GM12878 (cell line): ENCODE data around the gene BRWD1. TPM values are rescaled to one million over a fixed set of nuclear protein-coding genes. Genes with fewer than 3 reads are reported as not detected.

Experiments
- ATAC-seq: fragments of 200-7000 bp; cut with Tn5 transposase; 3 replicates; pipeline ENCODE4 v1.9.1; 2020; ENCODE audit warnings: mild to moderate bottlenecking, moderate library complexity
- BruUV-seq: library from RNA; stranded (reverse); fragments of 400-500 nt; replicated peaks from 2 replicates; lab custom pipeline; 2021; lab: Mats Ljungman, UMichigan
- CTCF ChIA-PET: fragments of 300-600 bp; sonication (Branson Sonifier 250); formaldehyde crosslinking; extraction: SDS; loops from one replicate; lab custom pipeline; 2021; ENCODE audit warnings: inconsistent platforms; lab: Yijun Ruan, JAX
- POLR2A ChIA-PET: fragments of 350-600 bp; formaldehyde crosslinking; extraction: SDS; loops from one replicate; lab custom pipeline; 2021; ENCODE audit warnings: inconsistent platforms; lab: Charles Lee
- RAD21 ChIA-PET: fragments of 300-600 bp; sonication (Branson Sonifier 250); formaldehyde crosslinking; loops from one replicate; lab custom pipeline; 2023; ENCODE audit warnings: antibody characterized with exemption; ENCODE audit not compliant: unreplicated experiment; lab: Charles Lee
- SMC1A ChIA-PET: fragments of 300-600 bp; sonication (Branson Sonifier 250); formaldehyde crosslinking; loops from one replicate; lab custom pipeline; 2023; ENCODE audit not compliant: unreplicated experiment, uncharacterized antibody; lab: Charles Lee
- DNase-seq: peaks from one replicate; pipeline ENCODE4 v3.0.0-alpha.2; 2011; ENCODE audit warnings: low read depth, low spot score
- FAIRE-seq: peaks from 3 replicates; lab custom pipeline; 2011; peaks lifted over from hg19 to GRCh38; lab: Jason Lieb, UNC
- H2AFZ ChIP-seq: 2 replicates; pipeline ENCODE4 v1.6.0; 2011; ENCODE audit warnings: low read depth, low read length, control low read depth; ENCODE audit not compliant: control insufficient read depth
- H3K27ac ChIP-seq: 2 replicates; pipeline ENCODE4 v1.5.1; 2011; ENCODE audit warnings: control low read depth; ENCODE audit not compliant: control insufficient read depth, insufficient read depth
- H3K27me3 ChIP-seq, 2 experiments: replicated peaks in 1 of 2; 2 replicates each; pipeline versions ENCODE4 v1.6.0 to v1.6.1; 2011; ENCODE audit warnings: low read length in 1 of 2; ENCODE audit not compliant: control insufficient read depth in 2 of 2, insufficient read depth in 2 of 2
- H3K36me3 ChIP-seq, 2 experiments: 2 replicates each; pipeline ENCODE4 v1.5.1; 2011; ENCODE audit warnings: low read length in 1 of 2; ENCODE audit not compliant: control insufficient read depth in 2 of 2, insufficient read depth in 2 of 2
- H3K4me1 ChIP-seq: 2 replicates; pipeline ENCODE4 v1.6.1; 2011; ENCODE audit warnings: mild to moderate bottlenecking, low read length, moderate library complexity, mixed read lengths; ENCODE audit not compliant: control insufficient read depth, insufficient read depth
- H3K4me2 ChIP-seq: 2 replicates; pipeline ENCODE4 v1.6.0; 2011; ENCODE audit warnings: control low read depth; ENCODE audit not compliant: control insufficient read depth, insufficient read depth
- H3K4me3 ChIP-seq: fragments of 200-600 bp; sonication (generic); 2 replicates; pipeline ENCODE4 v1.5.1; 2016
- H3K79me2 ChIP-seq: 2 replicates; pipeline ENCODE4 v1.6.0; 2011; ENCODE audit warnings: low read length; ENCODE audit not compliant: control insufficient read depth, insufficient read depth
- H3K9ac ChIP-seq: 2 replicates; pipeline ENCODE4 v1.8.0; 2011; ENCODE audit warnings: low read length, control low read depth, mixed read lengths; ENCODE audit not compliant: control insufficient read depth, insufficient read depth
- H3K9me3 ChIP-seq: replicated peaks from 3 replicates; pipeline ENCODE4 v1.5.1; 2011; ENCODE audit warnings: mild to moderate bottlenecking, low read length; ENCODE audit not compliant: control insufficient read depth, insufficient read depth
- H4K20me1 ChIP-seq: 2 replicates; pipeline ENCODE4 v1.6.0; 2011; ENCODE audit not compliant: control insufficient read depth, insufficient read depth
- IRF3 ChIP-seq: fragments of 450-650 bp; IDR thresholded peaks from 2 replicates; pipeline ENCODE4 v1.6.1; 2014; ENCODE audit warnings: mild to moderate bottlenecking
- MTA3 ChIP-seq: IDR thresholded peaks from 2 replicates; pipeline ENCODE4 v1.6.1; 2012; ENCODE audit warnings: low read length, inconsistent platforms, borderline replicate concordance
- PAX8 ChIP-seq: fragments of 450-650 bp; IDR thresholded peaks from 2 replicates; pipeline ENCODE4 v1.6.1; 2017; ENCODE audit warnings: mild to moderate bottlenecking, moderate library complexity
- POLR2A ChIP-seq: IDR thresholded peaks from 2 replicates; pipeline ENCODE4 v1.6.1; 2011; ENCODE audit warnings: low read depth, mild to moderate bottlenecking, low read length
- RELA ChIP-seq: fragments of 450-650 bp; IDR thresholded peaks from 2 replicates; pipeline ENCODE4 v1.8.0; 2014; ENCODE audit warnings: borderline replicate concordance; ENCODE audit not compliant: partially characterized antibody
- SUZ12 ChIP-seq: fragments of 200-600 bp; sonication (generic); IDR thresholded peaks from one replicate; pipeline ENCODE4 v1.6.1; 2018; ENCODE audit warnings: antibody characterized with exemption, mild to moderate bottlenecking; ENCODE audit not compliant: unreplicated experiment
- ZNF687 ChIP-seq: fragments of 450-650 bp; IDR thresholded peaks from 2 replicates; pipeline ENCODE4 v1.6.1; 2017; ENCODE audit warnings: mild to moderate bottlenecking, moderate library complexity
- WGBS: methylation state at CpG from one replicate; pipeline ENCODE4 v1.1.6; 2016; ENCODE audit warnings: low lambda C conversion rate; ENCODE audit not compliant: insufficient replicate concordance, insufficient coverage; ENCODE audit errors: missing lambda C conversion rate; 5-methylcytosine and 5-hydroxymethylcytosine counted together
- in situ Hi-C: fragments of 300-500 bp; cut with MboI; formaldehyde crosslinking; loops from 9 replicates; pipeline ENCODE4 v1.14.3; 2018; ENCODE audit warnings: mixed read lengths
- intact Hi-C: fragments of 100-400 bp; cut with micrococcal nuclease; formaldehyde crosslinking; loops from one replicate; pipeline ENCODE4 v1.14.2; 2022; ENCODE audit not compliant: unreplicated experiment
- polyA plus RNA-seq, 11 experiments: library from polyadenylated mRNA; depleted of rRNA in 4 of 11; unstranded in 6 of 11; stranded (reverse) in 5 of 11; fragments of >200 nt; fragmentation: Nextera tagmentation in 4 of 11; fragmentation: Illumina TruSeq in 1 of 11; extraction: Ambion mirVana in 4 of 11; extraction: Trizol in 1 of 11; gene quantifications; 1 replicate in 1 of 11; 2 replicates in 10 of 11; pipeline versions ENCODE4 v1.2.1 to v1.2.3, GENCODE V29; 2011 to 2016; ENCODE audit warnings: inconsistent platforms in 2 of 11, missing spikeins in 2 of 11, low read depth in 1 of 11
- total RNA-seq, 4 experiments: library from RNA; depleted of rRNA in 3 of 4; stranded (reverse); fragments of >200 nt in 3 of 4; fragmentation: Illumina TruSeq in 1 of 4; extraction: Trizol in 1 of 4; gene quantifications; 2 replicates each; pipeline versions ENCODE4 v1.2.1 to v1.2.3, GENCODE V29; 2013 to 2021

BRWD1 gene
- total and polyA plus RNA-seq, 10 of the 15 experiments (the other 5 are each of a cell fraction or from before 2014, with no cell fraction given), result 3.1 to 19.0 (median 13.5) TPM

GRCh38 chr21:39336457-39337008 lies 23.1 kb upstream of the BRWD1 start (continued):
- no peak for TF ChIP-seq POLR2A
- no peak for TF ChIP-seq IRF3
- TF ChIP-seq MTA3, result no peak
- no peak for TF ChIP-seq ZNF687
- TF ChIP-seq SUZ12, result no peak
- TF ChIP-seq PAX8, result no peak
- TF ChIP-seq, all 136 proteins: peak for 0

DNA sequence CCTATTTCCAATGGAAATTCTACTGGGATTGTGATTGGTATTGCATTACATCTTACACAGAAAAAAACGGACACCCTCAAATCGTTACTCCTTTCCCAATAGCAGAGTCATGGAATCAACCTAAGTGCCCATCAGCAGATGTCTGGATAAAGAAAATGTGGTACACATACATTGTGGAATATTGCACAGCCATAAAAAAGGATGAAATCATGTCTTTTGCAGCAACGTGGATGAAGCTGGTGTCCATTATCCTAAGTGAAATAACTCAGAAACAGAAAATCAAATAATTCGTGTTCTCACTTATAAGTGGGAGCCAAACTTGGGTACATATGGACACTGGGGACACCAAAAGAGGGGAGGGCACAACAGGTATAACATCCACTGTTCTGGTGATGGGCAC lies 21.2 kb upstream of the BRWD1 start:
- Histone ChIP-seq H3K79me2 (no peaks in the 10 kb centered on the region), H3K27me3 (no peaks in the 10 kb centered on the region), H3K4me3 (no peak overlapping the region), H2AFZ (no peak overlapping the region), H3K27ac (no peak overlapping the region), H3K9ac (no peak overlapping the region), H3K4me1 (no peaks in the 10 kb centered on the region), H3K9me3 (no peaks in the 10 kb centered on the region), H3K4me2 (no peak overlapping the region), H4K20me1 (no peaks in the 10 kb centered on the region), H3K36me3 (no peaks in the 10 kb centered on the region)
- DNase-seq, result no peak
- SMC1A ChIA-PET, result no interaction called here
- no peak for TF ChIP-seq RELA
- BruUV-seq, result no TSS peak
- intact Hi-C loops, result no loop called here
- RAD21 ChIA-PET, result no interaction called here
- in situ Hi-C loops, result no loop called here
- no peak for FAIRE-seq
- WGBS, result 58% methylated on average over 4 of the region's 4 CpGs
- ATAC-seq, result no peak
- POLR2A ChIA-PET, result no interaction called here
- CTCF ChIA-PET, result no interaction called here
